ENCODE measurements around the gene CCDC167. TPM values are rescaled to one million over a fixed set of nuclear protein-coding genes. Genes with fewer than 3 reads are reported as not detected.

The CCDC167 gene
- total RNA-seq, 1 experiment from 2014 or later = 31.9 TPM

DNA sequence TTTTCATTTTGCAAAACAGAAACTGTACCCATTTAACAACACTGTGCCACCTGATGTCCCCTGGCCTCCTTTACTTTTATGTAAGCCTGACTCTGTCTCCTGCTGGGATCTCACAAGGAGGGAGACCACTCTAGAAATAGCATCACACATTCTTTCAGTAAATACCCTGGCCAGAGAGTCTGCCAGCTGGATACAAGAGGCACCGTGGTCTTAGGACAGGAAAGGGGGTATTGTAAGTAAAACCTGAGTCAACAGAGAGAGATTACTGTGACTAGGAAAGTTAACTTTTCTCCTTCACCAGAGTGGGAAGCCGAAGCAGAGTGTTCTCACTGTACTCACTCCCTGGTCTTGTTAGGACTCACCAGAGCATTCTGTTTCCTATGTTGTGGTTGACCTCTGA lies 38.9 kb downstream of the CCDC167 start:
- H3K27ac ChIP-seq (ENCODE audit: insufficient read length, low read depth, low read length) = no peak overlapping the region
- H4K5ac ChIP-seq (ENCODE audit: insufficient read length, low read depth, low read length) = no peak overlapping the region
- H3K9me3 Mint-ChIP-seq = no peaks in the 10 kb centered on the region
- no peaks in the 10 kb centered on the region for H3K79me2 ChIP-seq (ENCODE audit: insufficient read depth, low read length)
- H3K27ac Mint-ChIP-seq = peak overlapping the region in 2 of 3 experiments; percentile 44 to 52; a peak in 2 of 7 replicates
- no peaks in the 10 kb centered on the region for H3K27me3 Mint-ChIP-seq (ENCODE audit: low read depth)
- H4K20me1 ChIP-seq (ENCODE audit: control insufficient read depth, insufficient read depth, insufficient read length) = no peaks in the 10 kb centered on the region
- no peak overlapping the region; a peak in 1 of 5 replicates for H3K4me3 Mint-ChIP-seq
- no peak overlapping the region for H2BK20ac ChIP-seq (ENCODE audit: low read depth, low read length, poor library complexity, severe bottlenecking)
- no peaks in the 10 kb centered on the region for H3K9me3 ChIP-seq (ENCODE audit: control insufficient read depth, low read depth, low read length)
- no peak for DNase-seq
- H2AFZ ChIP-seq (ENCODE audit: low read length) = no peak overlapping the region
- H3K4me1 Mint-ChIP-seq = peaks cover 13 to 22% of the 10 kb centered on the region in 2 experiments
- H3K56ac ChIP-seq (ENCODE audit: insufficient read length, low read depth, low read length) = no peak overlapping the region
- H2AK5ac ChIP-seq (ENCODE audit: insufficient read length, low read length) = no peak overlapping the region
- no peaks in the 10 kb centered on the region for H3K23me2 ChIP-seq (ENCODE audit: insufficient read length, low read depth, low read length, poor library complexity, severe bottlenecking)
- H2BK12ac ChIP-seq (ENCODE audit: insufficient read length, low read depth, low read length) = no peak overlapping the region
- no peak overlapping the region for H3K9ac ChIP-seq (ENCODE audit: extremely low read depth, insufficient read length, low read length)
- H3K18ac ChIP-seq (ENCODE audit: insufficient read length, low read depth, low read length) = no peak overlapping the region
- no peak overlapping the region for H2BK120ac ChIP-seq (ENCODE audit: low read depth, low read length, poor library complexity, severe bottlenecking)
- WGBS (ENCODE audit: extremely low coverage, insufficient read length, low lambda C conversion rate) = no CpG with 5 or more reads among the region's 2 CpGs
- H3K36me3 Mint-ChIP-seq (ENCODE audit: insufficient read depth in 1 of 3, low read depth in 3 of 3) = peaks cover 29 to 82% (median 53%) of the 10 kb centered on the region in 3 experiments
- H3K4me1 ChIP-seq (ENCODE audit: insufficient read depth, low read length) = no peaks in the 10 kb centered on the region
- no peak overlapping the region for H2BK15ac ChIP-seq (ENCODE audit: low read depth, low read length)
- H3K14ac ChIP-seq (ENCODE audit: insufficient read depth, low read length) = no peak overlapping the region
- no peak overlapping the region for H3T11ph ChIP-seq (ENCODE audit: low read length)
- H3K79me1 ChIP-seq (ENCODE audit: insufficient read depth, low read depth, low read length, poor library complexity, severe bottlenecking) = no peaks in the 10 kb centered on the region
- no peak overlapping the region for H4K91ac ChIP-seq (ENCODE audit: insufficient read length, low read depth, low read length)
- H3K4ac ChIP-seq (ENCODE audit: low read depth, low read length) = no peak overlapping the region
- no peak overlapping the region for H3K4me2 ChIP-seq (ENCODE audit: insufficient read depth, insufficient read length, low read length)
- no peaks in the 10 kb centered on the region for H3K27me3 ChIP-seq (ENCODE audit: insufficient read depth, low read length)
- no peak for TF ChIP-seq CTCF (conservative IDR thresholded peaks at IDR 0.05)
- H3K23ac ChIP-seq (ENCODE audit: insufficient read length, low read depth, low read length) = no peak overlapping the region
- no peak overlapping the region for H2BK5ac ChIP-seq (ENCODE audit: insufficient read length, low read length)
- H4K8ac ChIP-seq (replicated peaks; ENCODE audit: insufficient read length, low read depth, low read length) = no peak overlapping the region
